Kidney tubule cell (primary cell): ENCODE results near the gene NRCAM.
A peak's percentile ranks its signal among the peaks of the same experiment; 100 is the strongest.

Experiments
- DNase-seq: peaks from one replicate; pipeline ENCODE4 v3.0.0-alpha.2; 2018; ENCODE audit warnings: low spot score

NRCAM gene

DNA sequence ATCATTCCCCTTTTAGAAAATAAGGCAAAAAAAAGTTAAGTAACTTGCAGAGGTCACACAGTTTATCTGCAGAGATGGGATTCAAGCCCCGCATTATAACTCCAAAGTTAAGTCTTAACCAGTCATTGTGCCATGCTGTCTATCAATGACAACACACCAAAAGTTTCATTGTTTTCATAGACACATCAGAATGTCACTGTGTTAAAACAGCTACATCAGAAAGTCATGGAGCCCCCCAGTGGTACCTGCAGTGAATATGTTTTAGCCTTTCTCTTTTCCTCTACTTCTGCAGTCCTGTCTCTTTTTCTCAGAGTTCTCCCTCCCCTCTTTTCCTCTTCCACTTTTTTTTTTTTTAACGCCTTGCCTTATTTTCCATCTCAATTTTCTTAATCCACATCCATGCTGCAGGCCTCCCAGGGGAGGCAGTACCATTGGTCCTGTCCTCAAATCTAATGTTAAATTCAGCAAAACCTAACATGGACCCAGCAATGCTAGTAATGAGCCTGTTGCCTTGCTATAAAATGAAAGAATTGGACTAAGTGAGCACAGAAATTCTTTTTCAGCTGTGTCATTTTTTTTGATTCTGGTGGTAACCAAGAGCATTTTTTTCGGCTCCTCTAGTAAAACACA is 3.8 kb upstream of the NRCAM start:
- DNase-seq: peak; percentile 53

DNA sequence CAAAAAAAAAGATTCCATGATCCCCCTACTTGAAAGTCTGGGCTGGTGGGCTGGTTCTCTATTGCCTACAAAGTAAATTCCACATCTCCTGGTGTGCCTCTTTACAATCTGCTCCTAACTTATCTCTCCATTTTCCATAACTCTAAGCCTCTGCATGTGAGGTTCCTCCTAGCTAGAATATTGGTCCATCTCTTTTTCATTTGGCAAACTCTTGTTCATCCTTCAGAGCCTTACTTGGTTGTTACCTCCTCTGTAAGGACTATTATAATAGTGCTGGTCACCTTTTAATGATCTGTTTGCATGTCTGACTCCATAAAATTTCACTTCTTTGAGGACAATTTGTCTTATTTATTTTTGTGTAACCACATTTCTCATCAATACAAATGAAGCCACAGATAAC is 1.6 kb upstream of the NRCAM start:
- DNase-seq: no peak

DNA sequence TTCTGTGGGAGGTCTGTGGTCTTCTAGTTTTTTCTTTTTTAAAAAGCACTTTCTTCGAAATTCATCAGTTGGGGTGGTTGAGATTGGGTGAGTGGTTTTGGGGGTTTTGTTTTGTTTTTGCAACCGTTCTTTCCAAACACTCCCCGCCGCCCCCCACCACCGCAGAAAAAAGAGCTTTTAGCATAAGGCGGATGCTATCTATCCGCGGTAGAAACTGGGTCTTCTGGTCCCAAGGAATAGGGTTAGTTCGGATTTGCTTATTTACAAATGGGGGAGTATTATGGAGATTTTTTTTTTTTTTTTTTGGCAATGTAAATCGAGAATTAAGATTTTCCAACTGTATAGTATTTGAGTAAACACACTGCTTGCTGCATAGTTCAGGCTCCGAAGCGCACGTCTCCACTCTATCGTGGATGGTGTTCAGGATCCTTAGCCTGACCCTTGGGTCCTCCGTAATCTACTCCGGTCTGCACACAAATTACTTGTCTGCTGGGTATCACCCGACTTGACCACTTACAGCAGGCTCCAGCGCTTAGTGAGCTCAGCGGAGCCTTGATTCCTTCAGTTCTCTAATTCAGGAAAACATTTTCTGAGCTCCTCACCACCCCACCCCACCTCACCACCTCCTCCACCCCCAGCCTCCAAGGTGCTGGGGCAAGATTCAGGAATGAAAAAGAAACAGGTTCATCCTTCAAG is 757 bp upstream of the NRCAM start:
- DNase-seq: no peak

DNA sequence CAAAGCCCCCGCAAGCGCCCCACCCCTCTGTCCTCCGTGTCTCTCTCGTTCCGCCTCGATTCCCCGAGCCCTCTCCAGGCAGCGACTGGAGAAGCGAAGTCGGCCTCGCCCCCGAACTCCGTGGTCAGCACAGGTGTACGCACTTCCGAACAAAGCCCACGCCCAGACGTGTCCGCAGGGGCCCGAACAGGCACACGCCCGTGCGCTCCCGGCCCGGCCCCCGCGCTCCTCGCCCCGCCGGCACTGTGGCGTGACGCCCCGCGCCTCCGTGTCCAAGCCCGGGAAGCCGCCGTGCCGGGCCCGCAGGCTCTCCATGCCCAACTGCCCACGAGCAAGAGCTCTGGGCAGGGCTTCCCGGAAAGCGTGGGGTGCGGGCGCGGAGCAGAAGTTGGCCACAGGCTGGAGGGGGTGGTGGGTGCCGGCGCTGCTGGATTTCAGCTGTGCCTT is 662 bp downstream of the NRCAM start:
- DNase-seq: no peak

DNA sequence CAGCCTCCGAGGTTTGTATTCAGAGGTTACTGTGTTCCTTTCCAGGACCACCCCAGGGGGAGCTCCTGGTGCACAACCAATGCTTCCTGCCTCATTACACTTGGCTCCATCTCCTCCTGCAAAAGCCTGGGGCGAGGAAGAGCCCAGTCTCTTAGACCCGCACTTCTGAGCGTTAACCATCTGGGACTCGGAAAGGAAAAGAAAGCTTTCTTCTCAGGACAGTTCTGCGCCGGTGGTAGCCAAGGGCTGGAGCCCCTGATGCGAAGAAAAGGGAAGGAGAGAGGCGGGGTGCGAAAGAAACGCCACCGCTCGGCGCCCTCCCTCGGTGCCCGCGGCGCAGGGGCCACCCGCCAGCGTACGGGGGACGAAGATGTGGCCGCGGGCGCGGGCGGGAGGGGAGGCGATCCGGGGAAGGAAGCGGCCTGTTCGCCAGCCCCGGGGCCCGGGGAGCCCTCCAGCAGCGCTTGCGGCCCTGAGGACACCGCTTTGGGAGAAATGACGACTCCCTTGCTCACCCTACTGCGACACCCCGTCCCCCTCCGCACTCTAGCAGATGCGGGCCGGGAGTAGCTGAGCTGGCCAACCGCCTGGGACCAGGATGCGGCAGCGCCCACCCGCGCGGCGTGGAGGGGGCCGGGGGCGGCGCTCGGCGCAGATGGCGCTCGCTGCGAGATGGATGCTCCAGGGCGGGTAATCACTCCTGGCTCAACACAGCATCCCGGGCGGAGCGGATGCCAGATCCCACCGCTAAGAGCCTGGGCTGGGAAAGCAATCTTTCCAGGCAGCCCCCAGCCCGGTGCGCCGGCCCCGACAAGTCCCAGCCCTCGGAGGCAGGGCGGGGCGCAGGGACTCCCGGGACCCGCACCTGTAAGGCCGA is 1.3 kb downstream of the NRCAM start:
- DNase-seq: peak; percentile 29

DNA sequence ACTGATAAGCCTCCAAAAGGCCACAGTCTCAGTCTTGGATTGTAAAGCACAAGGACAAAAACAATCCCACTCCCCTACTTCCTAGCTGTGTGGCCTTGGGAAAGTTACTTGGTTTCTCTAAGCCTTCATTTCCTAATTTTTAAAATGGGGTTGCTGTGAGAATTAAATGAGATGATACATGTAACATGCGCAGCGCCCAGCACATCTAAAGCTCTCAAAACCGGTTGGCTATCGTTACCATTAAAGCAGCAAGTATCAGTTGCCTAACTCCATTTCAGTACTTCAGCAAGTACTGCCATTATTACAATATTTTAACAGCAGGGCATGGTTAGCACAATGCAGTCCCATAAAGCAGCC is 1.9 kb downstream of the NRCAM start:
- DNase-seq: no peak

DNA sequence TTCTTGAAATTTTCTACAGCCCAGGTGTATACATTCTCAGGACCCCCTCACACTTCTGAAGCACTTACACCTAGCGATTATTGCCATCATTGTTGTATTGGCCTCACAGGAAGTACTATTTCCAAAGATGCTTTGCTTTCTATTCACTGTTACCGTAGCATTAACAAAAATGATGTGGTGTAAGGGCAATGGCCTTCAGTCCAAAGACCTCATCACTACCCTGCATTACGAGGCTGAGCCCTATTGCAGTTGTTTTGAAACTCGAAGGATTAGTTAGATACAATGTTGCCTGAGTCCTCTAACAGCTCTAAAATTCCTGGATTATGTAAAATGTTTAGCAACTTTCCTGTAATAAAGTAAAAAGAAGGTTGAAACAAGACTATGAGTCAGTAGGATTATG is 2.9 kb downstream of the NRCAM start:
- no peak for DNase-seq

DNA sequence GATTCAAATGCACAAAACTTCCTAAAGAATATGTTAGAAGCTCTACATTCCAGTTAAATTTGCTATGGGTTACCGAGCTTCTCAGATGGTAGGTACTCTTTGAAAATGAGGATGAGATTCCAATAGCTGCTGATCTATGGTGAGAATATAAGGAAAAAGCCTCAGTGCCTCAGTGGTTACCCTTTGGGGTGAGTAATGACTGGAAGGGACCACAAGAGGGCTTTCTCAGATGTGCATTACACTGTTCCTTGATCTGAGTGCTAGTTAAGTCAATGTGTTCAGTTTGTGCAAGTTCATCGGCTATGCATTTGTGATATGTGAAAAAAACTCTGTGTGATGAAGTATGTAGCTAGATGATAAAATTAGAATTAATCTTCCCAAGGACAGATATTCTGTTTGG is 3.5 kb downstream of the NRCAM start:
- DNase-seq: peak; percentile 50

DNA sequence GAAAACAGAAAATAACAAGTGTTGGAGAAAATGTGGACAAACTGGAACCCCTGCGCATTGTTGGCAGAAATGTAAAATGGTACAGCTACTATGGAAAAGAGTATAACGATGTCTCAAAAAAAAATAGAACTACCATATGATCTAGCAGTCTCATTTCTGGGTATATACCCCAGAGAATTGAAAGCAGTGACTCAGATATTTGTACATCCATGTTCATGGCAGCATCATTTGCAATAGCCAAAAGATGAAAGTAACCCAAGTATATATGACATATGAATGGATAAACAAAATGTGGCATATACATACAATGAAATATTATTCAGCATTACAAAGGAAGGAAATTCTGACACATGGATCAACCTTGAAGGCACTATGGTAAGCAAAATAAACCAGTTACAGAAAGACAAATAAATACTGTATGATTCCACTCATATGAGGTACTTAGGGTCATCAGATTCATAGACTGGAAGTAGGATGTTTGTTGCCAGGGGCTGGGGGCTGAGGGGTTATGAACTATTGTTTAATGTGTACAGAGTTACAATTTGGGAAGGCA is 4.9 kb downstream of the NRCAM start:
- no peak for DNase-seq

DNA sequence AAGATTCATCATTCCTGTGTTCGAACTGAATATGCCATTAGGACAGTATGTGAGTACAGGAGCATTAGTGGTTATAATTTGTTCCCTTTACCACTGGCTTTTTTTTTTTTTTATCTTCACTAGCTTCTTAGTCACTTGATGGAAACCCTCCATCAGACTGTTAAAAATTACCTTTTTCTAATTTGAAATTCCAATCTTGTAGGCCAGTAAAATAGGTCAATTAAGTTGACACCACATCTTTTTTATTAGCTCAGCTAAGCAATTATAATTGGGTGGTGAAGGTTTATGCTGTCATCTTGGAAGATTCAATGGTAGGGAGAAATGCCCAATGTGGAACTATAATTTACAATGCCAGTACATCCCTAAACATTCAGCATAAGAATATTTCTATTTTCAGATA is 6.1 kb downstream of the NRCAM start:
- DNase-seq: peak; percentile 23

DNA sequence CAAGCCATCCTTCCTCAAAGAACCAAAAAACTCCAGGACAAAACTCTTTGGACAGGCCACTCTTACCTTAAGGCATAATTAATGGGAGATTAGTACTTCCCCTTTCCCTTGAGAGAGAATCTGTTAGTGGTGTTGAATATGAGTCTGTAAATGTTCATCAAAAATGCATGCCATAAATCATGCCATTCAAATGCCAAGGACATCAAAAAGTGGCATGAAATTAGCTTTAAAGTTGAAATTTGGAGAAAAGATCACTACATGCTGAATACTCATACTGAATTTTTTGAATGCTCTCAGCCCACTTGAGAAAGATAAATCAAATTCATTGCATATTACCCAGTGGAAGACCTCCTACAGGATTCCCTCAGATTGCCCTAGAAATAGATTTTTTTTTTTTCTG is 6.7 kb downstream of the NRCAM start:
- DNase-seq: no peak

DNA sequence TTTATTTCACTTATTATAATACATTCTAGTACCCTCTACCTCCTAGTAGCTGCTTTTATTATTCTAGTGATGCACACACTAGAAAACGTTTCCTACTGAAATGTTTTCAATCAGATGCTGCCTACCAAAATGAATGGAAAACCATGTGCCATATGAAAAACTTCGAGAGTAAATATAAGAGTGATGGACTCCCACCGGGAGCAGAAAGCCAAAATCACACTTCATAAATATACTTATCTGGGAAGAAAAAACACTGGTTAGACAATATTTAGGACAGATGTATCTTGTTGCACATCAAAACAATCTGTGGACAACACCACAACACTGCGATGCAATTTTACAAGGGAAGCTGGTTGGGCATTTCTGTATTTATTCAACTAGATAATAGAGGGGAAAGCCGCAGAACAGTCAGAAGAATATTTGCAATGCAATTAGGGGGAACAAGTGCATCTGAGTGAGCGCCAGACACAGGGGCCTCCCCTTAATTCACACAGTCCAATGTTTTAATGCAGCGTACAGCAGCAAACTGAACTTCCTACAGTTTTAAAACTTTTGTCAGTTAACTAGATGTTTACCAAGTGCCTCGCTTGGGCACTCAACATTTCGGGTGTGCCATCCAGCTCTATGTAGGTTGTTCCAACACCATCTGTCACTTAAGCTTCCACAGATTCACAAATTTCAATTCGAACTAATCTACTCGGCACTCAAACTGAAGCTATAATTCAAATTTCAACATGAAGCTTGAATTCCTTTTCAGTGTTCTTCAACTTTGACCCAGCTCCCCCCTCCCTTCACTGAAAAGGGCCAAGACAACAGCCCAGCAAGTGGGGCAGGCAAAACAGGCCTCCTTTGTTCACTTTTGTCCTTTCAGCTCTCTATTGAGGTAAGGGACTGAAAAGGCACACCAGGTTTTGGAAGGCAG is 7.4 kb downstream of the NRCAM start:
- no peak for DNase-seq

DNA sequence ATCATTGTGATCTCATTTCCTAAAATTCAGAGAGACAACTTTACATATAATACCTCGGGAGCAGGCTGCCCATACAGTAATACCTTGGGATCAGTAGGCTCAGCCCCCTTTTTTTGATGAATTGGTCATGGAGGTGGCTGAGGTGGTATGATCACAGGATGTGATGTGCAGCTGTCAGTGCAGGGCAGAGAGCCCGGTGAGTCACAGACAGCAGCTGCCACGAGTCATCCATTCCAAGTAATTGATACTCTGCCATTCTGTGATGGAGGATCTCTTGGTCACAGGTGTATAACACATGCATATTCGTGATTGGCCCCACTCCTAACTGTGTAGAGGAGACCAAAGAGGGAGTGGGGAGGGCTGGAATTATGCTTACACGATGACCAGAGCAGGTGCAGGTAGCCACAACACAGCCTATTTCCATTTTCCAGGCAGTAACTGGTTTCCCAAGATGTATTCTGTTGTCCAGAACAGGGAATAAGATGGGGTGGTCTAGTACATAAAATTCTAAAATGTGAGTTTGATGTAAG is 14.1 kb downstream of the NRCAM start:
- peak; percentile 91 for DNase-seq

DNA sequence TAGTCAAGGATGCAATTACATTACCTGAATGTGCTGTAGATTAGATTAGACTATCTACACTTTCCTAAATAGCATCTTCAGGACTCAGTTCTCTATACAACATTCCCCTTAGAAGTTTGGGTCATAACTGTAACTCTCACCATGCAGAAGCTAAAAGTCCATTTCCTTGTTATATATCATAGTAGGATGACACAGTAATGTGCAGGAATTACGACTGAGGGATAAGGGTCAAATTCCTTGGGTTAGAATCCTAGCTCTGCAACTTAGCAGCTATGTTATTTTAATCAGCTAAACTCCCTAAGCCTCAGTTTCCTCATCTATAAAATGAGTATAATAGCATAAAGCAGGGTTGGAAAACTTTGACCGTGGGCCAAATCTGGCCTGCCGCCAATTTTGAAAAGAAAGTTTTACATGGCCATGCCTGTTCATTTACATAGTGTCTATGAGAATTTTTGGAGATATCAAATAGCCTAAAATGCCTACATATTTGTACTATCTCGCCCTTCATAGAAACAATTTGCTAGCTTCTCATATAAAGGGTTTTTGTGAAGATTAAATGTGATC is 14.8 kb downstream of the NRCAM start:
- DNase-seq: no peak

DNA sequence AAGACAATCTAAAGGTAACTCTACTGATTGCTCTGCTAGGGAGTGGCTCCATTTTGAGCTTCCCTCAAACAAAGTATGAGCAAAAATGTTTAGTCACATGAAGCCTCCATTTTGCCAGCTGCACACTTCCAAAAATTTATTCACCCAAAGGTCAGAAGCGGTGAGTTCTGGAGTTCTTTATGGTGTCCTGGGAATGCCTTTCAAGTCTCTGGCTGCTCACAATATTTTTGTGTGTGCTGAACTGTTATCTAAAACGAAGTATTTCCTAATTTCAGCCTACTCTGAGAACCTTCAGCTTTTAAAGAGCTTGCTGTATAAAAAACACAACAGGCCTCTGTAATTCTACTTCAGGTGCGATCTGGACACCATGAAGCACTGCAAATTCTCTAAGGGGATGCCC is 15.6 kb downstream of the NRCAM start:
- no peak for DNase-seq

DNA sequence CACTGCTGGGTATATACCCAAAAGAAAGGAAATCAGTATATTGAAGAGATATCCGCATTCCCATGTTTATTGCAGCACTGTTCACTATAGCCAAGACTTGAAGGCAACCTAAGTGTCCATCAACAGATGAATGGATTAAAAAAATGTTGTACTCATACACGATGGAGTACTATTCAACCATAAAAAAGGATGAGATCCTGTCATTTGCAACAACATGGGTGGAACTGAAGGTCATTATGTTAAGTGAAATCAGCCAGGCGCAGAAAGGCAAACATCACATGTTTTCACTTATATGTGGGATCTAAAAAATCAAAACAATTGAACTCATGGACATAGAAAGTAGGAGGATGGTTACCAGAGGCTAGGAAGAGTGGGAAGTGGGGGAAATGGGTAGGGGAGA is 19.3 kb downstream of the NRCAM start:
- DNase-seq: no peak

DNA sequence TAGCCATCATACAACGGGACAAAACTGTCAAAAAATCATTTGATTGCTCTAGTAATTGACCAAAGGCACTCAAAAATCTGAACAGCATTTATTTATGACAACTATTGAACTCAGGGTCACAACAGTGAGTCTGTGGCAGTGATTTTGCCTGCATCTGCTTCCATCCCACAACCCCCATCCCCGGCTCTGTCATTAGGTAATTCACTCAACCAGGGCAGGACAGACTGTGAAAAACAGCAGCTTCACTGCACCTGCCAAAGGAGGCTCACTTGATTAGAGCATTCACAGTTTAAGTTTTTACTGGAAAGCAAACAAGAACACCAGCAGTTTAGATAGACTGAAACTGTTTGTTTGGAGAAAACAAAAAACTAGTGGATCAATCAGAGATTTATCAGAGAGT is 22.2 kb downstream of the NRCAM start:
- DNase-seq: no peak

DNA sequence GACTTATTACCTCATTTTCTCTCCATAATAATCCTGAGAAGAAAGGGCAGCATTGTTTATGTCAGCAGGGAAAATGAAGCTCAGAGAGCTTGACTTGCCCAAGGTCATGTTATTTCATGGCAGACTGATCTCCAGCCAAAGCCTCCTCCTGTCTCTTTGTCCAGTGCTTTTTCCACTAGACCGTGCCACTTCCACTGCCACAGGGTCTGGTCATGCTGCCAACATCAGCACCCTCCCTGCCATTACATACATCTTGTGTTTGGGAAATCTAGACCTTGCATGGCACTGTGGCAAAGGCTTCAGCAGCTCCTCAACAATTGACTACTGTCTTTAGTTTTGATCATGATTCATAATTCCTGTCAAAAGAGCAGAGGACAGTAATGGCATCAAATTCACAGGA is 25.1 kb downstream of the NRCAM start:
- DNase-seq: no peak

DNA sequence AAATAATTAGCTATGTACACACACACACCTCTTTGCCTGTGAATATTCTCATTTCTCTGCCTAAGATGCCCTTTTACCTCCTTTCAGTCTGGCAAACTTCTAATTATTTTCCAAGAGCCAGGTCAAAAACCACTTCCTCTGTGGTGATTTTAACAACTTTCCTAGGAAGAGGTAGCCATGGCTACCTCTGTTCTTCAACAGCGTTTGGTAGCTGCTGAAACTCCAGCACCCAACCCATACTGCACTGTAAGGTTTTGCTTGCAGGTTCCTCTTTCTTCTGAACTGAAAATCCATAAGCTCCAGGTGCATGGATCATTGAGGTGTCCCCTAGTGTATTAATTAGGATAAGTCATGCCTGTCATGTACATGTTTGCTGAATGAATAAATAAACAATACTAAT is 25.6 kb downstream of the NRCAM start:
- no peak for DNase-seq

DNA sequence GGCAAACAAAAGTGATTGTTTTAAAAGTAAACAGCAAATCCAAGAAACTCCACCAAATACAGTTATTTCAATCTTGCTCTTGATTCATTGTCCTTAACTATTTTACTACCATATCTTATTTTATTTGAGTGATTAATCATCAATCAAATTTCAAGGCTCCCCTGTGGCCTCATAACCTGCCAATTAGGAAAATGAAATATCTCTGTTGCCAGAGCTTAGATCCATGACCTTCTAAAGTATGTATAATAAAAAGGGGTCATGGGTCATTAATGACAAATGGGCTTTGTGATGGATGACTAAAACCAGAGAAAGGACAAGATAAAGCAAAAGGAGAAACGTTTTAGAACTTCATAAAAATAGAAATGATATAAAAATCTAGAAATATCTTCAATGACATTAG is 28.5 kb downstream of the NRCAM start:
- no peak for DNase-seq

DNA sequence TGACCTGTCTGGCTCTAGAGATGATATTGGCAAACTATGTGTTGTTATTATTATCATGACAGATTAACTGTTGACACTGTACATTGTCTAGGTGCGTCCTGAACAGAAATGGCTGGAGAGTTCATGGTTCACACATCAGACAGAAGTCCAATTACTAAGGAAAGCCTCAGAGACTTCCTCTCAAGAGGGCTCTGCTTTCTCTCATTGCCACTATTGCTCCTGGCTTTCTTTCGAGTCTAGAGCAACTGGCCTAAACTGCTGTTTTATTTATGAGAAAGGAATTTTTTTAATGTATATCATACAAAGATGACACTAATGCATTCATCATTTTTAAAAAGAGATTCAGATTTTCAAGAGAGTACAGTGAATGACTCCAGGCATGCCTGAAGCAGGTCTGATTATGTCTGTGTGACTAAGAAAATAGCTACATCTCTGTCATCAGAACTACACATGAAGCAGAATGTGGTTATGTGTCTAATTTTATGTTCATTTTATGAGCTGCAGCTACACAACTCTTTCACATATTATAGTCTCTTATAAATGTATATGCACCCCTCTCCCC is 30.4 kb downstream of the NRCAM start:
- no peak for DNase-seq
